ENCODE measurements around the gene LZTR1. TPM values are rescaled to one million over a fixed set of nuclear protein-coding genes. Genes with fewer than 3 reads are reported as not detected.
A peak's percentile ranks its signal among the peaks of the same experiment; 100 is the strongest.

The LZTR1 gene
- total and polyA plus RNA-seq, 2 experiments from 2014 or later, result 9.2 to 39.9 TPM

DNA sequence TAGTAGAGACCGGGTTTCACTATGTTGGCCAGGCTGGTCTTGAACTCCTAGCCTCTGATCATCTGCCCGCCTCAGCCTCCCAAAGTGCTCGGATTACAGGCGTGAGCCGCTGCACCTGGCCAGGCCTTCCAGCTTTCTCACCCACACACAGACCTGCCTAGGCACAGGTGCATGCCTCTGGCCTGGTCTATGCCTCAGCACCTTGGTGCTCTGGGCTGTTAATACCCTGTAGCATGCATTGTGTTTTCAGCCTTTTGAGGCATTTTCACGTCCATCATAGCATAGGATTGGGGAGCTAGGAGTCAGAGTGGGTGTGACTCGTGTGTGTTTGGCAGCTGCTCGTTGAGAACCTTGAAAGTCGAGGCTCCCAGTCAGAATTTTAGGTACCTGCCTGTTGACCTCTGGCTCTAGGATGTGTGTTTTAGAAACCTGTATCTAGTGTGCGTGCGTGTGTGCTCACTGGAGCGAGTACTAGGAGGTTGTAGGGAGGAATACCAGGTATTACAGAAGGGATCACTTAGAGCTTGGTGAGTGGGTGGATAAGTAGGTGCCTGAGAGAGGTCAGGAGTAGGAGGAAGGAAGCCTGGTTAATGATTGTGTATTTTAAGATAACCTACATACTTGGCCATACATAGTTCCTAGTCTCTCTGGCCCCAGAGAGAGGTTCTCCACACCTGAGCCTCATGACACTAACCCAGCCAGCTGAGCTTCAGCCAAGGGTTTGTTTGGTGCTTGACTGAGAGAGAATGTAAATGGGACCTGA, 44.9 kb upstream of the LZTR1 start:
- Histone ChIP-seq H3K79me2 (replicated peaks; ENCODE audit: insufficient read depth) (peaks cover 100% of the 10 kb centered on the region), H3K9me2 (ENCODE audit: insufficient read depth) (peaks cover 2% of the 10 kb centered on the region; the same call in 1 of the 2 replicates), H3K36me3 (ENCODE audit: insufficient read depth) (peaks cover 25% of the 10 kb centered on the region), H3F3A (replicated peaks; ENCODE audit: low read depth) (0 out of 2 replicates have a peak, but pooled peaks cover 3% of the 10 kb centered on the region), H3K27me3 (ENCODE audit: insufficient read depth) (no peaks in the 10 kb centered on the region), H3K4me2 (no peak overlapping the region), H3K4me3 (no peak overlapping the region), H3K27ac (ENCODE audit: low read depth) (0 out of 2 replicates have a peak overlapping the region, but pooled peaks have one; percentile 66), H2AFZ (no peak overlapping the region), H4K20me1 (replicated peaks; ENCODE audit: insufficient read depth) (peaks cover 92% of the 10 kb centered on the region), H3K4me1 (ENCODE audit: insufficient read depth) (peaks cover 18% of the 10 kb centered on the region)
- Mint-ChIP-seq H3K27me3 (ENCODE audit: insufficient read depth, low read depth, poor library complexity) (peaks cover 7% of the 10 kb centered on the region), H3K4me3 (no peak overlapping the region), H3K36me3 (ENCODE audit: low read depth) (peaks cover 48% of the 10 kb centered on the region), H3K9me3 (no peaks in the 10 kb centered on the region), H3K27ac (no peak overlapping the region), H3K4me1 (peaks cover 10% of the 10 kb centered on the region; the same call in 2 of the 3 replicates)
- no peak for DNase-seq (ENCODE audit: low spot score)
- ATAC-seq, result peak; percentile 52
- TF ChIP-seq, protein P1, sequence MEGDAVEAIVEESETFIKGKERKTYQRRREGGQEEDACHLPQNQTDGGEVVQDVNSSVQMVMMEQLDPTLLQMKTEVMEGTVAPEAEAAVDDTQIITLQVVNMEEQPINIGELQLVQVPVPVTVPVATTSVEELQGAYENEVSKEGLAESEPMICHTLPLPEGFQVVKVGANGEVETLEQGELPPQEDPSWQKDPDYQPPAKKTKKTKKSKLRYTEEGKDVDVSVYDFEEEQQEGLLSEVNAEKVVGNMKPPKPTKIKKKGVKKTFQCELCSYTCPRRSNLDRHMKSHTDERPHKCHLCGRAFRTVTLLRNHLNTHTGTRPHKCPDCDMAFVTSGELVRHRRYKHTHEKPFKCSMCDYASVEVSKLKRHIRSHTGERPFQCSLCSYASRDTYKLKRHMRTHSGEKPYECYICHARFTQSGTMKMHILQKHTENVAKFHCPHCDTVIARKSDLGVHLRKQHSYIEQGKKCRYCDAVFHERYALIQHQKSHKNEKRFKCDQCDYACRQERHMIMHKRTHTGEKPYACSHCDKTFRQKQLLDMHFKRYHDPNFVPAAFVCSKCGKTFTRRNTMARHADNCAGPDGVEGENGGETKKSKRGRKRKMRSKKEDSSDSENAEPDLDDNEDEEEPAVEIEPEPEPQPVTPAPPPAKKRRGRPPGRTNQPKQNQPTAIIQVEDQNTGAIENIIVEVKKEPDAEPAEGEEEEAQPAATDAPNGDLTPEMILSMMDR (conservative IDR thresholded peaks at IDR 0.05; ENCODE audit: low read depth in 2 of 2), result no peak
- TF ChIP-seq EZH2phosphoT487 (IDR thresholded peaks at IDR 0.05; ENCODE audit: unreplicated experiment) (no peak), ZNF331 (CRISPR knock-in tag; IDR thresholded peaks at IDR 0.05; ENCODE audit: low read depth) (no peak), JUNB (IDR thresholded peaks at IDR 0.05; ENCODE audit: unreplicated experiment) (no peak), STAT1 (IDR thresholded peaks at IDR 0.05; ENCODE audit: unreplicated experiment) (no peak), POLR2AphosphoS5 (IDR thresholded peaks at IDR 0.05; ENCODE audit: low read depth) (no peak), ETS1 (IDR thresholded peaks at IDR 0.05) (no peak)

DNA sequence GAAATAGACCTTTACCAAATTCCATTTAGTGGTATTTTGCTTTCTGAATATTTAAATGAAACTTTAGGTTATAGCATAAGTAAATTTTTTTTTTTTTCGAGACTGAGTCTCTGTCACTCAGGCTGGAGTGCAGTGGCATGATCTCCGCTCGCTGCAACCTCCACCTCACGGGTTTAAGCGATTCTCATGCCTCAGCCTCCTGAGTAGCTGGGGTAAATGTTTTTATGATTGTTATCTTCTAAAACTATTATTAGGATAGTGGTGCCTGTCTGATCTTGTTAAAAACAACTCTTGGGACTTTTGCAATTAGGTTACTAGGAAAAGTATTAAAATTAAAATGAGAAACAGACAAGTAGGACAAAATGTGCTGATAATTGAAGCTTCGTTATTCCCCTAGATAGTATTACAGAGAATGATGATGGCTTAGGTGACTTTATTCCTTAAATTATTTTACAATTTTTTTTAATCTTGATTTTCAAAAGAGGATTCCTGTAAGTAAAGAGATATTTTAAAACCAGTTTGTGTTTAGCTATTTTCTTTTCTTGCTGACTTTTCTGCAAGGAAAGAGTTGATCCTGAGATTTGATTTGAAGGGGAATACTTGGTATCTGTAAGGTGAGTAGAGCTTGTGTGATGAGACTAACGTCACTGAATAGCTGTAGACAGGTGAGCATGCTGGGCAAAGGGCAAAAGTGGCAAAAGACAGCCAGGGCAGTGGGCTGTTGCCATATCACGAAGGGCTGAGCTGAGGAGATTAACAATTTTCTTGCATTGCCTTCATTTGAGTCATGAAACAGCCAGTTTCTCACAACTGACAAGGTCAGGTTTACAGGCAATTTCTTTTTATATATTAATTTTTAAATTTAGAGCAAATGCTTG, 44.1 kb upstream of the LZTR1 start:
- peaks cover 95% of the 10 kb centered on the region for H4K20me1 ChIP-seq (replicated peaks; ENCODE audit: insufficient read depth)
- H3K27ac Mint-ChIP-seq, result no peak overlapping the region
- no peak overlapping the region for H3K4me2 ChIP-seq
- H3K4me3 ChIP-seq, result no peak overlapping the region
- peaks cover 100% of the 10 kb centered on the region for H3K79me2 ChIP-seq (replicated peaks; ENCODE audit: insufficient read depth)
- H3K27me3 ChIP-seq (ENCODE audit: insufficient read depth), result no peaks in the 10 kb centered on the region
- 0 out of 2 replicates have a peak overlapping the region, but pooled peaks have one; percentile 66 for H3K27ac ChIP-seq (ENCODE audit: low read depth)
- peaks cover 25% of the 10 kb centered on the region for H3K36me3 ChIP-seq (ENCODE audit: insufficient read depth)
- DNase-seq (ENCODE audit: low spot score) (no peak), ATAC-seq (no peak)
- no peak overlapping the region for H3K4me3 Mint-ChIP-seq
- H3K36me3 Mint-ChIP-seq (ENCODE audit: low read depth), result peaks cover 45% of the 10 kb centered on the region
- H2AFZ ChIP-seq, result no peak overlapping the region
- peaks cover 2% of the 10 kb centered on the region; the same call in 1 of the 2 replicates for H3K9me2 ChIP-seq (ENCODE audit: insufficient read depth)
- peaks cover 10% of the 10 kb centered on the region; the same call in 2 of the 3 replicates for H3K4me1 Mint-ChIP-seq
- H3K9me3 Mint-ChIP-seq, result no peaks in the 10 kb centered on the region
- H3F3A ChIP-seq (replicated peaks; ENCODE audit: low read depth), result 0 out of 2 replicates have a peak, but pooled peaks cover 3% of the 10 kb centered on the region
- H3K4me1 ChIP-seq (ENCODE audit: insufficient read depth), result peaks cover 20% of the 10 kb centered on the region
- H3K27me3 Mint-ChIP-seq (ENCODE audit: insufficient read depth, low read depth, poor library complexity), result peaks cover 7% of the 10 kb centered on the region
- TF ChIP-seq, protein P2, sequence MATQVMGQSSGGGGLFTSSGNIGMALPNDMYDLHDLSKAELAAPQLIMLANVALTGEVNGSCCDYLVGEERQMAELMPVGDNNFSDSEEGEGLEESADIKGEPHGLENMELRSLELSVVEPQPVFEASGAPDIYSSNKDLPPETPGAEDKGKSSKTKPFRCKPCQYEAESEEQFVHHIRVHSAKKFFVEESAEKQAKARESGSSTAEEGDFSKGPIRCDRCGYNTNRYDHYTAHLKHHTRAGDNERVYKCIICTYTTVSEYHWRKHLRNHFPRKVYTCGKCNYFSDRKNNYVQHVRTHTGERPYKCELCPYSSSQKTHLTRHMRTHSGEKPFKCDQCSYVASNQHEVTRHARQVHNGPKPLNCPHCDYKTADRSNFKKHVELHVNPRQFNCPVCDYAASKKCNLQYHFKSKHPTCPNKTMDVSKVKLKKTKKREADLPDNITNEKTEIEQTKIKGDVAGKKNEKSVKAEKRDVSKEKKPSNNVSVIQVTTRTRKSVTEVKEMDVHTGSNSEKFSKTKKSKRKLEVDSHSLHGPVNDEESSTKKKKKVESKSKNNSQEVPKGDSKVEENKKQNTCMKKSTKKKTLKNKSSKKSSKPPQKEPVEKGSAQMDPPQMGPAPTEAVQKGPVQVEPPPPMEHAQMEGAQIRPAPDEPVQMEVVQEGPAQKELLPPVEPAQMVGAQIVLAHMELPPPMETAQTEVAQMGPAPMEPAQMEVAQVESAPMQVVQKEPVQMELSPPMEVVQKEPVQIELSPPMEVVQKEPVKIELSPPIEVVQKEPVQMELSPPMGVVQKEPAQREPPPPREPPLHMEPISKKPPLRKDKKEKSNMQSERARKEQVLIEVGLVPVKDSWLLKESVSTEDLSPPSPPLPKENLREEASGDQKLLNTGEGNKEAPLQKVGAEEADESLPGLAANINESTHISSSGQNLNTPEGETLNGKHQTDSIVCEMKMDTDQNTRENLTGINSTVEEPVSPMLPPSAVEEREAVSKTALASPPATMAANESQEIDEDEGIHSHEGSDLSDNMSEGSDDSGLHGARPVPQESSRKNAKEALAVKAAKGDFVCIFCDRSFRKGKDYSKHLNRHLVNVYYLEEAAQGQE (IDR thresholded peaks at IDR 0.05; ENCODE audit: unreplicated experiment), result no peak
- TF ChIP-seq EZH2 (IDR thresholded peaks at IDR 0.05; ENCODE audit: low read depth, unreplicated experiment) (no peak), ETS1 (IDR thresholded peaks at IDR 0.05) (no peak), STAT1 (IDR thresholded peaks at IDR 0.05; ENCODE audit: unreplicated experiment) (no peak), ZNF331 (CRISPR knock-in tag; IDR thresholded peaks at IDR 0.05; ENCODE audit: low read depth) (no peak), EZH2phosphoT487 (IDR thresholded peaks at IDR 0.05; ENCODE audit: unreplicated experiment) (no peak), JUNB (IDR thresholded peaks at IDR 0.05; ENCODE audit: unreplicated experiment) (no peak), NANOG (IDR thresholded peaks at IDR 0.05; ENCODE audit: borderline replicate concordance) (no peak)
- TF ChIP-seq, protein P1 (conservative IDR thresholded peaks at IDR 0.05; ENCODE audit: low read depth in 2 of 2), result no peak
